Superior temporal gyrus (tissue), 1 donor: ENCODE data around the gene CHIA.

ENCODE experiments used
- DNase-seq: peaks from one replicate; pipeline ENCODE4 v3.0.0-alpha.2; 2016; ENCODE audit errors: extremely low spot score

CHIA gene

DNA sequence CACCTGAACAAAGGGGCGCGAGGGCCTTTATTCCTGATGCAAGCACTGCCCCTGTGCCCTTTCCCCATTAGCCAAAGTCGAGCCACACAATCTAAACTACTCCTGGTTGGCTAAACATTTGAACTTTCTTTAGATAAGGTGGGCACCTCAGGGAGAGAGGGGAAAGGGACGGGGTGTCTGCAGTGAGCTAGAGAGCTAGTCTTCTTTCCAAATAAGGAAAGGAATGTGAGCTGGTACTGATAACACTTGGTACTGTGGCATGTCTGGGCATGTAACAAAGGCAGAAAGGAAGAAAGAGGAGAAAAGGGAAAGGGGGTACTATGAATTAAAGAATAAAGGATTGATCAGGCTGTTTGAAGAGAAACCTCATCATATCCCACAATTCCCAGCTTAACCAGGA, 74.0 kb downstream of the CHIA start:
- DNase-seq = no peak

DNA sequence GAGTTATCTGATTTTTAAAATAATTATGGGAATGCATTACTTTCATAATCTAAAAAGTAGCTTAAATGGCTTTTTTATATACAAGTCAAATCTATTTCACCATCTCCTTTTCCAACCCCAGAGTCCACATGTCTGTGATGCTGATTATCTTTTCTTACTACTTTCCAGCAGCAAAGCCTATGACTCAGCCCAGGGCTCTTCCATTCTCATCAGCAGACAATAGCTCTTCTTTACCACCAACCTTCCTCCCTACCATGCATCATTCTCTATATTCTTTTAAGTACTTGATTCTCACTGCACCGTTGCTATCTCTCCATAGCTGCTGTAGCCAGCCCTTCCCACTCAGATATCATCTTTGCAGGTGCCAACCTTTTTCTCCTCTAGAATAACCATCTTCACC, 75.6 kb downstream of the CHIA start:
- no peak for DNase-seq

DNA sequence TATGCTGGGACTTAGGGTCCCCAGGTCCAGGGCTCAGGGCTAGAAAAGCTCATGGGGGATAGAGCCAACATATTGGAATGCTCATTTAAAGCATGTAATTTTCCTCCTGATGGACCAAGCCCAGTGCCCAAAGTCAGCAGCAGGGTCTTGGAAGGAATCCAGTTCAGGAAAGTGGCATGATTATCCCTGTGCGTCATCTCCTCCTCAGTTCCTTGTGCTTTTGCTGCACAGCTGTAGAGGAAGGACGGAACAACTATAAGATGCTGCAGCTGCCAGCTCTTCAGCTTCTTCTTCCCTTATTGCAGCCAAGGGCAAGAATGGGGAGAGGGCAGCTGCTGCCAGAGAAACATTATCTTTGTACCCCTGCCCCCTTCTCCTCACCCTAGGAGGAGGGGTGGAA, 78.5 kb downstream of the CHIA start:
- DNase-seq = no peak

DNA sequence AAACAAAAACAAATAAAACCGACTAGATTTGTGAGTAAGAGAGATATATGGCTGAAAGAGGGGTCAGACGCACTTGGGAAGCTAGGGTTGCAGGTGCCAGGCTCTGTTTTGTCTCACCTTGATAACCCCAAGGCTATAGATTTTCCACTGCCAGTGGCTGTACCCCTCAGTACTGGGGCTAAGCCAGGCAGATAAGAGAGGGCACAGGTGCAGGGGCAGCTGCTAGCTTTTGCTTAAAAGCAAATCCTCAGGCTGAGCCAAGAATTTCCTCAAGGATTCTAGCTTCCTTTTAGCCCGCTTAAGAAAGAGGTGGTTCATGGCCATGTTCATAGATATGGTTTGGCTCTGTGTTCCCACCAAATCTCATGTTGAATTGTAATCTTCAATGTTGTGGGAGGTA, 79.0 kb downstream of the CHIA start:
- no peak for DNase-seq
